Effector memory CD8-positive, alpha-beta T cell (primary cell): ENCODE measurements around the gene CRISPLD2.

Experiments
- ATAC-seq: fragments of 150-1000 bp; cut with Tn5 transposase; replicated peaks from 2 replicates; pipeline ENCODE4 v1.10.0; 2021; ENCODE audit warnings: mild to moderate bottlenecking, moderate library complexity
- DNase-seq, 3 experiments: peaks; one replicate each; pipeline ENCODE4 v3.0.0; 2021
- H3K27ac Mint-ChIP-seq, 2 donors: one replicate each; pipeline ENCODE4 v1.8.0; 2022; ENCODE audit warnings: mild to moderate bottlenecking in 2 of 2, mixed read lengths in 2 of 2, moderate library complexity in 2 of 2
- H3K27me3 Mint-ChIP-seq, 2 donors: one replicate each; pipeline ENCODE4 v1.8.0; 2022; ENCODE audit warnings: mixed read lengths in 2 of 2
- H3K36me3 Mint-ChIP-seq: one replicate; pipeline ENCODE4 v1.8.0; 2022; ENCODE audit warnings: mild to moderate bottlenecking, moderate library complexity, mixed read lengths; ENCODE audit not compliant: insufficient read depth
- H3K4me1 Mint-ChIP-seq, 2 donors: one replicate each; pipeline ENCODE4 v1.8.0; 2022; ENCODE audit warnings: low read depth in 2 of 2, mixed read lengths in 2 of 2
- H3K4me3 Mint-ChIP-seq, 2 donors: one replicate each; pipeline ENCODE4 v1.8.0; 2022; ENCODE audit warnings: mild to moderate bottlenecking in 2 of 2, mixed read lengths in 2 of 2, moderate library complexity in 2 of 2
- H3K9me3 Mint-ChIP-seq, 2 donors: one replicate each; pipeline ENCODE4 v1.8.0; 2022; ENCODE audit warnings: mixed read lengths in 2 of 2
- total RNA-seq, 9 experiments: gene quantifications; one replicate each; lab custom pipeline; 2026; lab: John Stamatoyannopoulos, UW

The CRISPLD2 gene
- 0.06 to 2.0 (median 0.24) reads per million in 9 experiments for total RNA-seq

GRCh38 chr16:84819644-84820304 is at the start of gene CRISPLD2:
Gene CRISPLD2, plus strand, starts transcription at chr16:84819985. Its CDS starts 18,511 bp downstream, at chr16:84838496.
- peak within 1 kb of the TSS; percentile 54 to 82 for H3K4me3 Mint-ChIP-seq
- DNase-seq, result peak; percentile 38 to 70 (median 66)
- H3K36me3 Mint-ChIP-seq, result peaks cover 7% of the 10 kb centered on the region
- peak; percentile 98 for ATAC-seq
- H3K27ac Mint-ChIP-seq, result no peak within 1 kb of the TSS
- H3K9me3 Mint-ChIP-seq, result no peaks in the 10 kb centered on the region
- peaks cover 9 to 10% of the 10 kb centered on the region in 2 donors for H3K4me1 Mint-ChIP-seq
- H3K27me3 Mint-ChIP-seq, result peaks cover 53 to 63% of the 10 kb centered on the region in 2 donors

GRCh38 chr16:84773312-84773711 is 46.5 kb upstream of the CRISPLD2 start:
- peak overlapping the region in 1 of 2 donors; percentile 49 for H3K27ac Mint-ChIP-seq
- no peaks in the 10 kb centered on the region for H3K27me3 Mint-ChIP-seq
- H3K4me1 Mint-ChIP-seq, result peaks cover 4 to 6% of the 10 kb centered on the region in 2 donors
- no peak overlapping the region for H3K4me3 Mint-ChIP-seq
- no peak for DNase-seq
- H3K9me3 Mint-ChIP-seq, result no peaks in the 10 kb centered on the region
- H3K36me3 Mint-ChIP-seq, result peaks cover 71% of the 10 kb centered on the region
- ATAC-seq, result no peak

GRCh38 chr16:84774810-84775209 is 45.0 kb upstream of the CRISPLD2 start:
- H3K27ac Mint-ChIP-seq, result peak overlapping the region in 1 of 2 donors; percentile 26
- no peak for DNase-seq
- ATAC-seq, result no peak
- H3K36me3 Mint-ChIP-seq, result peaks cover 77% of the 10 kb centered on the region
- no peaks in the 10 kb centered on the region for H3K9me3 Mint-ChIP-seq
- peaks cover 0 to 1% of the 10 kb centered on the region in 2 donors for H3K4me1 Mint-ChIP-seq
- no peak overlapping the region for H3K4me3 Mint-ChIP-seq
- no peaks in the 10 kb centered on the region for H3K27me3 Mint-ChIP-seq

GRCh38 chr16:84775262-84775810 is 44.4 kb upstream of the CRISPLD2 start:
- H3K9me3 Mint-ChIP-seq, result no peaks in the 10 kb centered on the region
- no peak overlapping the region for H3K4me3 Mint-ChIP-seq
- no peak overlapping the region for H3K27ac Mint-ChIP-seq
- H3K27me3 Mint-ChIP-seq, result no peaks in the 10 kb centered on the region
- ATAC-seq, result no peak
- no peak for DNase-seq
- H3K36me3 Mint-ChIP-seq, result peaks cover 77% of the 10 kb centered on the region
- H3K4me1 Mint-ChIP-seq, result peaks cover 0 to 1% of the 10 kb centered on the region in 2 donors

GRCh38 chr16:84777435-84777834 is 42.4 kb upstream of the CRISPLD2 start:
- Mint-ChIP-seq H3K36me3 (peaks cover 67% of the 10 kb centered on the region), H3K4me3 (no peak overlapping the region), H3K4me1 (peaks cover 0 to 1% of the 10 kb centered on the region in 2 donors), H3K9me3 (no peaks in the 10 kb centered on the region), H3K27me3 (no peaks in the 10 kb centered on the region), H3K27ac (no peak overlapping the region)
- ATAC-seq (no peak), DNase-seq (no peak)

- Mint-ChIP-seq H3K9me3 (no peaks in the 10 kb centered on the region), H3K36me3 (peaks cover 65% of the 10 kb centered on the region), H3K4me3 (no peak overlapping the region), H3K27me3 (no peaks in the 10 kb centered on the region), H3K27ac (peak overlapping the region in 1 of 2 donors; percentile 53), H3K4me1 (peaks cover 0 to 1% of the 10 kb centered on the region in 2 donors)
- ATAC-seq, result no peak
- DNase-seq, result no peak
These were observed 41.1 kb upstream of the CRISPLD2 start for GRCh38 chr16:84778720-84779119.

- Mint-ChIP-seq H3K27me3 (no peaks in the 10 kb centered on the region), H3K27ac (no peak overlapping the region), H3K4me3 (no peak overlapping the region), H3K9me3 (no peaks in the 10 kb centered on the region), H3K4me1 (no peaks in the 10 kb centered on the region), H3K36me3 (peaks cover 56% of the 10 kb centered on the region)
- ATAC-seq (no peak), DNase-seq (no peak)
These were observed 39.7 kb upstream of the CRISPLD2 start for GRCh38 chr16:84780063-84780462.

- Mint-ChIP-seq H3K27ac (no peak overlapping the region), H3K36me3 (peaks cover 49% of the 10 kb centered on the region)
These were observed 39.0 kb upstream of the CRISPLD2 start for GRCh38 chr16:84780544-84781376.

GRCh38 chr16:84782846-84783245 is 36.9 kb upstream of the CRISPLD2 start:
- DNase-seq (no peak), ATAC-seq (no peak)
- no peaks in the 10 kb centered on the region for H3K27me3 Mint-ChIP-seq
- peaks cover 32% of the 10 kb centered on the region for H3K36me3 Mint-ChIP-seq
- H3K4me1 Mint-ChIP-seq, result no peaks in the 10 kb centered on the region
- H3K27ac Mint-ChIP-seq, result no peak overlapping the region
- H3K4me3 Mint-ChIP-seq, result no peak overlapping the region
- no peaks in the 10 kb centered on the region for H3K9me3 Mint-ChIP-seq

More at GRCh38 chr16:84780544-84781376, 39.0 kb upstream of the CRISPLD2 start:
- Mint-ChIP-seq H3K9me3 (no peaks in the 10 kb centered on the region), H3K27me3 (no peaks in the 10 kb centered on the region), H3K4me3 (no peak overlapping the region), H3K4me1 (no peaks in the 10 kb centered on the region)
- no peak for ATAC-seq
- DNase-seq, result no peak

GRCh38 chr16:84785843-84786581 is 33.8 kb upstream of the CRISPLD2 start:
- no peak overlapping the region for H3K4me3 Mint-ChIP-seq
- H3K9me3 Mint-ChIP-seq, result no peaks in the 10 kb centered on the region
- peaks cover 5% of the 10 kb centered on the region for H3K36me3 Mint-ChIP-seq
- no peaks in the 10 kb centered on the region for H3K4me1 Mint-ChIP-seq
- no peak overlapping the region for H3K27ac Mint-ChIP-seq
- ATAC-seq, result no peak
- DNase-seq, result no peak
- no peaks in the 10 kb centered on the region for H3K27me3 Mint-ChIP-seq

- DNase-seq (no peak), ATAC-seq (no peak)
- H3K36me3 Mint-ChIP-seq, result peaks cover 5% of the 10 kb centered on the region
These were observed 33.1 kb upstream of the CRISPLD2 start for GRCh38 chr16:84786605-84787262.

GRCh38 chr16:84787263-84787622 is 32.5 kb upstream of the CRISPLD2 start:
- ATAC-seq (no peak), DNase-seq (no peak)
- Mint-ChIP-seq H3K36me3 (peaks cover 5% of the 10 kb centered on the region), H3K27ac (no peak overlapping the region), H3K4me3 (no peak overlapping the region), H3K4me1 (no peaks in the 10 kb centered on the region), H3K9me3 (no peaks in the 10 kb centered on the region), H3K27me3 (no peaks in the 10 kb centered on the region)

More at GRCh38 chr16:84786605-84787262, 33.1 kb upstream of the CRISPLD2 start:
- no peaks in the 10 kb centered on the region for H3K9me3 Mint-ChIP-seq
- no peaks in the 10 kb centered on the region for H3K4me1 Mint-ChIP-seq
- no peak overlapping the region for H3K27ac Mint-ChIP-seq
- H3K27me3 Mint-ChIP-seq, result no peaks in the 10 kb centered on the region
- no peak overlapping the region for H3K4me3 Mint-ChIP-seq
